K562 (cell line): ENCODE measurements around the gene TRIM44. TPM values are rescaled to one million over a fixed set of nuclear protein-coding genes. Genes with fewer than 3 reads are reported as not detected.

ENCODE experiments used
- ATAC-seq: fragments of 200-7000 bp; cut with Tn5 transposase; 3 replicates; pipeline ENCODE4 v1.9.1; 2020; ENCODE audit warnings: moderate library complexity
- BruUV-seq: library from RNA; stranded (reverse); fragments of 400-500 nt; replicated peaks from 2 replicates; lab custom pipeline; 2021; lab: Mats Ljungman, UMichigan
- CTCF ChIA-PET: fragments of 300-600 bp; formaldehyde crosslinking; extraction: SDS; loops from one replicate; lab custom pipeline; 2021; ENCODE audit warnings: low intra/inter-chr PET ratio; lab: Yijun Ruan, JAX
- POLR2A ChIA-PET: fragments of 300-600, 350-650 bp; sonication (Branson Sonifier 250); formaldehyde crosslinking; extraction: SDS; loops from one replicate; lab custom pipeline; 2021; ENCODE audit warnings: antibody characterized with exemption, inconsistent platforms; lab: Yijun Ruan, JAX
- DNase-seq, 4 experiments: peaks; one replicate each; pipeline versions ENCODE4 v3.0.0 to v3.0.0-alpha.2; 2011 to 2018; ENCODE audit warnings: low spot score in 3 of 4, mixed read lengths in 3 of 4; ENCODE audit errors: extremely low read depth in 1 of 4
- FAIRE-seq: peaks from 2 replicates; lab custom pipeline; 2011; peaks lifted over from hg19 to GRCh38; lab: Jason Lieb, UNC
- H2AFZ ChIP-seq: 2 replicates; pipeline ENCODE4 v1.6.0; 2011; ENCODE audit warnings: low read depth, low read length, control low read depth, inconsistent platforms
- H3K27ac ChIP-seq: fragments of 200-600 bp; 3 replicates; pipeline ENCODE4 v1.8.0; 2011; ENCODE audit warnings: low read depth, mild to moderate bottlenecking, control low read depth, inconsistent platforms, low read length, moderate library complexity, mixed read lengths; ENCODE audit errors: extremely low read depth
- H3K27me3 ChIP-seq, 2 experiments: fragments of 300-600 bp in 1 of 2; 2 replicates in 1 of 2; 3 replicates in 1 of 2; pipeline versions ENCODE4 v1.6.0 to v1.8.0; 2011; ENCODE audit warnings: inconsistent platforms in 2 of 2, low read length in 2 of 2, mild to moderate bottlenecking in 1 of 2, mixed read lengths in 1 of 2, moderate library complexity in 1 of 2; ENCODE audit not compliant: control insufficient read depth in 2 of 2, insufficient read depth in 2 of 2
- H3K36me3 ChIP-seq: fragments of 300-600 bp; 3 replicates; pipeline ENCODE4 v1.8.0; 2011; ENCODE audit warnings: mild to moderate bottlenecking, low read length, inconsistent platforms; ENCODE audit not compliant: control insufficient read depth, insufficient read depth
- H3K4me1 ChIP-seq, 2 experiments: fragments of 200-600 bp in 1 of 2; replicated peaks in 1 of 2; 2 replicates in 1 of 2; 3 replicates in 1 of 2; pipeline versions ENCODE4 v1.5.1 to v1.8.0; 2011; ENCODE audit warnings: inconsistent platforms in 2 of 2, low read length in 2 of 2, mild to moderate bottlenecking in 1 of 2, mixed read lengths in 1 of 2, moderate library complexity in 1 of 2; ENCODE audit not compliant: control insufficient read depth in 2 of 2, insufficient read depth in 2 of 2
- H3K4me2 ChIP-seq: 2 replicates; pipeline ENCODE4 v1.6.1; 2011; ENCODE audit warnings: low read length, control low read depth, inconsistent platforms, mixed read lengths; ENCODE audit not compliant: insufficient read depth
- H3K4me3 ChIP-seq: fragments of 200-600 bp; sonication (generic), shearing (Covaris generic); 2 replicates; pipeline ENCODE4 v1.5.1; 2016; ENCODE audit warnings: control low read depth, inconsistent platforms
- H3K79me2 ChIP-seq: fragments of 200-600 bp; 3 replicates; pipeline ENCODE4 v1.8.0; 2011; ENCODE audit warnings: low read length, inconsistent platforms; ENCODE audit not compliant: control insufficient read depth, insufficient read depth
- H3K9ac ChIP-seq, 2 experiments: 2 replicates each; pipeline versions ENCODE4 v1.6.0 to v1.6.1; 2011; ENCODE audit warnings: low read depth in 2 of 2, low read length in 2 of 2, control low read depth in 1 of 2, inconsistent platforms in 1 of 2, mild to moderate bottlenecking in 1 of 2, mixed read lengths in 1 of 2; ENCODE audit not compliant: insufficient read depth in 1 of 2
- H3K9me1 ChIP-seq: one replicate; pipeline ENCODE4 v1.6.0; 2011; ENCODE audit warnings: inconsistent platforms, mild to moderate bottlenecking, low read length, moderate library complexity; ENCODE audit not compliant: control insufficient read depth, insufficient read depth
- H3K9me3 ChIP-seq: replicated peaks from 2 replicates; pipeline ENCODE4 v1.5.1; 2011; ENCODE audit warnings: low read depth, low read length, inconsistent platforms; ENCODE audit not compliant: control insufficient read depth, insufficient read depth
- H4K20me1 ChIP-seq: replicated peaks from 2 replicates; pipeline ENCODE4 v1.6.1; 2011; ENCODE audit warnings: low read length, inconsistent platforms, mixed read lengths; ENCODE audit not compliant: control insufficient read depth, insufficient read depth
- BHLHE40 ChIP-seq: IDR thresholded peaks from 2 replicates; pipeline ENCODE4 v1.6.1; 2011; ENCODE audit warnings: low read length, improper control_type of control experiment
- GATAD2A ChIP-seq: fragments of 450-650 bp; IDR thresholded peaks from 2 replicates; pipeline ENCODE4 v1.6.1; 2017
- JUN ChIP-seq, 2 experiments: sonication (generic) in 1 of 2; formaldehyde crosslinking in 1 of 2; IDR thresholded peaks; 2 replicates each; pipeline versions ENCODE4 v1.6.1 to v1.8.0; 2012 to 2022; ENCODE audit warnings: borderline replicate concordance in 2 of 2, mild to moderate bottlenecking in 2 of 2, improper control_type of control experiment in 1 of 2, low read depth in 1 of 2, low read length in 1 of 2, missing genetic modification reagents in 1 of 2
- KDM1A ChIP-seq, 2 experiments: fragments of 450-650 bp; IDR thresholded peaks; 2 replicates each; pipeline ENCODE4 v1.6.1; 2016; ENCODE audit warnings: mild to moderate bottlenecking in 2 of 2
- RFX7 ChIP-seq: fragments of 250-450 bp; sonication (Bioruptor Pico); IDR thresholded peaks from 2 replicates; pipeline ENCODE4 v1.5.1; 2021; ENCODE audit warnings: mild to moderate bottlenecking
- ZBTB49 ChIP-seq: sonication (generic); formaldehyde crosslinking; IDR thresholded peaks from 2 replicates; pipeline ENCODE4 v1.8.0; 2022; ENCODE audit warnings: missing genetic modification reagents, mild to moderate bottlenecking, borderline replicate concordance
- ZNF174 ChIP-seq: fragments of 250-450 bp; sonication (Bioruptor Pico); IDR thresholded peaks from 2 replicates; pipeline ENCODE4 v1.4.0; 2020; ENCODE audit warnings: mild to moderate bottlenecking
- ZNF395 ChIP-seq: fragments of 200-800 bp; sonication (Bioruptor generic); IDR thresholded peaks from 2 replicates; pipeline ENCODE4 v1.6.1; 2017; ENCODE audit warnings: missing genetic modification characterization, missing compliant biosample characterization
- ZNF583 ChIP-seq: fragments of 250-450 bp; sonication (Bioruptor Pico); IDR thresholded peaks from 2 replicates; pipeline ENCODE4 v1.4.0; 2020
- in situ Hi-C: fragments of 300-500 bp; cut with MboI; formaldehyde crosslinking; loops from 4 replicates; pipeline ENCODE4 v1.15.0; 2018; ENCODE audit warnings: inconsistent platforms, mixed read lengths
- intact Hi-C: fragments of 100-400 bp; cut with micrococcal nuclease; formaldehyde crosslinking; loops from 2 replicates; pipeline ENCODE4 v1.14.2; 2022
- polyA plus RNA-seq, 8 experiments: library from polyadenylated mRNA; depleted of rRNA in 4 of 8; stranded (reverse) in 5 of 8; unstranded in 3 of 8; fragments of >200 nt; fragmentation: Nextera tagmentation in 2 of 8; fragmentation: Illumina TruSeq in 1 of 8; extraction: Ambion mirVana in 2 of 8; extraction: Trizol in 1 of 8; gene quantifications; 2 replicates each; pipeline versions ENCODE4 v1.2.1 to v1.2.3, GENCODE V29; 2011 to 2014; ENCODE audit warnings: inconsistent platforms in 1 of 8, missing spikeins in 1 of 8
- total RNA-seq, 7 experiments: library from RNA; depleted of rRNA in 6 of 7; stranded (reverse); fragments of >200 nt in 6 of 7; fragmentation: Illumina TruSeq in 2 of 7; extraction: Trizol in 2 of 7; gene quantifications; 2 replicates each; pipeline versions ENCODE4 v1.2.1 to v1.2.3, GENCODE V29; 2011 to 2021; ENCODE audit warnings: low replicate concordance in 1 of 7

Gene TRIM44
- total and polyA plus RNA-seq, 9 of the 15 experiments (the other 6 are each of a cell fraction or from before 2014, with no cell fraction given): 8.3 to 105 (median 37.2) TPM

- Histone ChIP-seq H3K27ac (no peak overlapping the region), H3K9ac (no peak overlapping the region), H3K36me3 (no peaks in the 10 kb centered on the region; the same call in 2 of the 3 replicates), H3K9me1 (no peaks in the 10 kb centered on the region), H3K79me2 (0 out of 3 replicates have a peak, but pooled peaks cover 3% of the 10 kb centered on the region), H4K20me1 (no peaks in the 10 kb centered on the region), H3K27me3 (no peaks in the 10 kb centered on the region), H2AFZ (no peak overlapping the region), H3K4me3 (no peak overlapping the region), H3K9me3 (no peaks in the 10 kb centered on the region), H3K4me2 (no peak overlapping the region), H3K4me1 (no peaks in the 10 kb centered on the region; a peak in 2 of 5 replicates)
- in situ Hi-C loops (no loop called here), intact Hi-C loops (no loop called here)
- DNase-seq: no peak
- ChIA-PET POLR2A (no interaction called here), CTCF (no interaction called here)
- no TSS peak for BruUV-seq
- TF ChIP-seq GATAD2A: no peak
- no peak for TF ChIP-seq ZNF583 (CRISPR knock-in tag)
- no peak for TF ChIP-seq JUN (IDR thresholded peaks at IDR 0.05; ENCODE audit: borderline replicate concordance, low read depth, low read length)
- no peak for TF ChIP-seq JUN (CRISPR knock-in tag; IDR thresholded peaks at IDR 0.05; ENCODE audit: borderline replicate concordance)
- no peak for TF ChIP-seq ZNF395 (CRISPR knock-in tag)
- no peak for TF ChIP-seq RFX7
- TF ChIP-seq BHLHE40: no peak
- TF ChIP-seq ZBTB49 (CRISPR knock-in tag): no peak
- no peak for TF ChIP-seq ZNF174 (CRISPR knock-in tag)
- TF ChIP-seq KDM1A (IDR thresholded peaks at IDR 0.05): no peak
- FAIRE-seq: no peak
- no peak for ATAC-seq
These were observed 135.8 kb downstream of the TRIM44 start for GRCh38 chr11:35798423-35798822.
